DMS 273 treated with DMSO at 0.1 percent for 48 hours (cell line): ENCODE results near the gene UCHL3.

ENCODE experiments used
- DNase-seq: peaks from one replicate; lab custom pipeline; 2025; lab: John Stamatoyannopoulos, UW

Gene UCHL3

DNA sequence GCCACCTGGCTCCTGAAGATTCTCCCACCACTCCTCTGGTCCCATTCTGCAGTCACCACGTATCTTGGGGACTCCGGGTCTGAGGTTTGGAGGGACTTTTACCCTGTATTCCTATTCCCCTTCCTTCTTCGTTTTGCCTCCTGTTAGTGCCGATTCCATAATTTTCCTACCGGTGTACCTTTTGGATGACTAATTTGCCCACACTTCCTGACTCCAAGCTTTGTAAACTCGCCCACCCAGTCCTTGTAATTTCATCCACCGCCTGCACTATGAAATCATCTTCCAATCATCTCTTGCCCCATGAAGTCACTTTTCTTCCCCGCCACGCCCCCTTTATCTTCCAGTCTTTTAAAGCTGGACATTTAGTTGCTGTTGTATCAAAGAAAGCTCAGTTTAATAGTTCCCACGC is 572 bp downstream of the UCHL3 start:
- peak; percentile 2 for DNase-seq

DNA sequence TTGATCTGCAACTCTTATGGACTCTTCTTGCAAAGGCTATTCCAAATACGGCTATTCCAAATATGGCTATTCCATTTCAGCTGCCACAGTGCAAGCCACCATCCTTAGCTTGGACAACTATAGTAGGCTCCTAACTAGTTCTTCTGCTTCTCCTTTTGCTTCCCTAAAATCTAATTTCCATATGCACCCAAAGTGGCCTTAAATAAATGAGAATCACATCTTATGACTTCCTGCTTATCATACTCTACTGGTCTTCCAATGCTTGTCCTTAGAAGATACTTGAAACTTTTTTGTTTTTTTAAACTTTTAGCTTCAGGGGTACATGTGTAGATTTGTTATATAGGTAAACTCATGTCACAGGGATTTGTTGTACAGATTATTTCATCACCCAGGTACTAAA is 4.9 kb downstream of the UCHL3 start:
- no peak for DNase-seq

DNA sequence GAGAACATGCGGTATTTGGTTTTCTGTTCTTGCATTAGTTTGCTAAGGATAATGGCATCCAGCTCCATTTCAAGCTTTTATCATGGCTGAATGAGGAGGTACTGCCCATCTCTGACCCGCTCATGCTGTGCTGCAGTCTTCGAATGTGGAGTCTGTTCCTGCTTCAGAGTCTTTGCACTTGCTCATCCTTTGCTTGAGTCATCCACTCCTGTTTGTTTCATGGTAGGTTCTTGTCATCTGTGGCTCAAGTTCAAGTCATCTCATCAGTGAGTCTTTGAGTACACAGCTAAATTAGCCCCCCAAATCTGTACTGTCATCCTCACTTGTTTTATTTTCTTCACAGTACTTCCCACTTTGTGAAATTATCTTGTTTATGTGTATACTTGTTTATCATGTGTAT is 5.4 kb downstream of the UCHL3 start:
- no peak for DNase-seq

DNA sequence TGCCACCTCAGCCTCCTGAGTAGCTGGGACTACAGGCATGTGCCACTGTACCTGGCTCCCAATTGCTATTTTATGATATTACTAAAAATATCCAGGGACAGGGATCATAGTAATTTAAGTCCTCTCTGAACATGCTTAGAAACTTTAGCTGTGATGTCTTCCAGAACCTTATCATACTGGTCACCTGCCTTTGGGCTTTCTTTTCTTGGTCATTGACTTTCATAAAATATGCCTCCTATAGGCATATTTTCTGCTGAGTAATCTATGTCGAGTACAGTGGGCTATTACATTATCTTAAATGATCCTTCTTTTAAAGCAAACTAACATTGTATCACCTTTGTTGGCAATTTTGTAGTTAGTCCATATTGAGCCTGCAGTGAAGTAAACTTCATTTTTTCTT is 6.2 kb downstream of the UCHL3 start:
- DNase-seq, result no peak

DNA sequence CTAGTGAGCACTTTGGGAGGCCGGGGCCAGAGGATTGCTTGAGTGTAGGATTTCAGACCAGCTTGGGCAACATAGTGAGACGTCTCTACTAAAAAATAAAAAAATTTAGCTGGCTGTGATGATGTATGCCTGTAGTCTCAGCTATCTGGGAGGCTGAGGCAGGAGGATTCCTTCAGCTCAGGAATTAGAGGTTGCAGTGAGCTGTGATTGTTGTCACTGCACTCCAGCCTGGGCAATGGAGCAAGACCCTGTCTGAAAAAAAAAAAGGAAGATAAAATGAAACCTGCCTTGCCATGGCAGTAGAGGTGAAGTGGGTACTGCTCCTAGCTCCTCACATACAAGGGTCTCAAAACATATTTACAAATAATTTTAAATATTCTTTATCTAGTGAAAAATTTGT is 7.4 kb downstream of the UCHL3 start:
- no peak for DNase-seq

DNA sequence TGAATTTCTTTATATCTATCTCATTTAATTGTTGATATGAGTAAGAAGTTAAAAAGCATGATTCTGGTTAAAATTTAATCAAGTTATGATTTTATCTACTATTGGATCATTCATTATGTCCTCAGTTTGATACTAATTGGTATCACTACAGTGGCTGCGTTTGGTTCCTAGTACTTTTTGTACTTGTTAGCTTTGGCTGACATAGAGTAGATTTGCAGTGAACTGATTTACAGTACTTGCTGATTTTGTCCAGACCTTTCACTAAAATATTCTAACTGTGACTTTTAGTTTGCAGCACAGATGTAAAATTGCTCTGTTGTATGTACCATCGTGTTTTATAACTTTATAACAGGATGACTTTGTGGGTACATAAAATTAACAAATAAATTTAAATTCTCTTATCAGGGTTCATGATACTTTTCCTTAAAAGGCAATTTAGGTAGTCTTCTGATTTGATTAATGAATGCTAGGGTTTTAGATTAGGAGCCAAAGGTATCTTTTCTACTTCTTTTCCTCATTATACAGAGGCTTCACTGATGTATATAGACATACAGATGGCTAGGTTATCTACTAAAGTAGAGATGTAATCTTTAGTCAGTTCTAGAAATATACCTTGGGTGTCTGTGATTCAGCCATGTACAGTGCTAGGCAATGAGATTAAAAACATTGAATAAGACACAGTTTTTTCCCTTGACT is 8.7 kb downstream of the UCHL3 start:
- DNase-seq, result no peak

DNA sequence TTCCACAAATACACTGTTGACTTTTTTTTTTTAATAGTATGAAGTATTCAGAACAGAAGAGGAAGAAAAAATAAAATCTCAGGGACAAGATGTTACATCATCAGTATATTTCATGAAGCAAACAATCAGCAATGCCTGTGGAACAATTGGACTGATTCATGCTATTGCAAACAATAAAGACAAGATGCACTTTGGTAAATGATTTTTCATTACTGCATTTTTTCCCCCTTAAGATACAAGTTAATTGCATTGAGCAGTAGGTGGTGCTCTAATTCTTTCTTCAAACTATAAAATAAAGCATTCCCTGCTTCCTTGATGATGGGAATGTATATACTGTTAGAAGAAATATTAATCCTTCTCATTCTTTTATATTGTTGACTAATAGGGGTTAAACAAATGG is 17.1 kb downstream of the UCHL3 start:
- no peak for DNase-seq

DNA sequence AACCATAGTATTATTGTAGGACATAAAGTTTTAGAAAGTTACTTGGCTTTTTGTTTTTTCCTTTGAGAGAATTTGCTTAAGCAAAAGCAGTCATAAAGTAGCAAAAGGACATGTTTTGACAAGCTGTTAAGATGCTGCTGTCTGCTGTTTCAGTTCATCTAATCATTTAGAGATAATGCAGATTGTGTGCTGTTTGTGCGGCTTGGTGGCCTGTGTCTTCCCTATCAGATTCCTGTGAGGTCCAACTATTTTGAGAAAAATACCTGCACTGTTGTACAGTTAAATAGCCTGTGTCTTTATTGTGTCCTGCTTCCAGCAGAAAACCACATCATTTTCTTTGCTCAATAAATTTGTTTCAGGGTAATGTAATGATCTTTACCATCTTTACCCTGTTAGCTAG is 20.0 kb downstream of the UCHL3 start:
- DNase-seq, result no peak

DNA sequence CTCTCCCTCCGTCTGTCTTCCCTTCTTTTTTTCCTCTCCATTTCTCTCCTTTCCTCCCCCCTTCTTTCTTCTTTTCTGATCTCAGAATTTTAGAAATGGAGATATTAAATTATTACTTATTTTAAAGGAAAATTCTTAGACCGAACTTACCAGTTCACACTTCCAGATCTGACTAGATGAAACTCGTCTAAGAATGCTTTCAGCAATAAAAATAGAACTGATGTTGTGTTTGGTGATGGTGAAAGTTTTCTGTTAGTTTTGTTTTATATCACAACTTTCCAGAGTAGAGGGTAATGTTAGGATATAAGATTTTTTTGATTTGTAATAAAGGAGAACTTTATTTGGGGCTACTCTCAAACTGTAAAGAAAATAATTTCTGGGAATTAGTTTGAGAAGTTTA is 29.9 kb downstream of the UCHL3 start:
- no peak for DNase-seq

DNA sequence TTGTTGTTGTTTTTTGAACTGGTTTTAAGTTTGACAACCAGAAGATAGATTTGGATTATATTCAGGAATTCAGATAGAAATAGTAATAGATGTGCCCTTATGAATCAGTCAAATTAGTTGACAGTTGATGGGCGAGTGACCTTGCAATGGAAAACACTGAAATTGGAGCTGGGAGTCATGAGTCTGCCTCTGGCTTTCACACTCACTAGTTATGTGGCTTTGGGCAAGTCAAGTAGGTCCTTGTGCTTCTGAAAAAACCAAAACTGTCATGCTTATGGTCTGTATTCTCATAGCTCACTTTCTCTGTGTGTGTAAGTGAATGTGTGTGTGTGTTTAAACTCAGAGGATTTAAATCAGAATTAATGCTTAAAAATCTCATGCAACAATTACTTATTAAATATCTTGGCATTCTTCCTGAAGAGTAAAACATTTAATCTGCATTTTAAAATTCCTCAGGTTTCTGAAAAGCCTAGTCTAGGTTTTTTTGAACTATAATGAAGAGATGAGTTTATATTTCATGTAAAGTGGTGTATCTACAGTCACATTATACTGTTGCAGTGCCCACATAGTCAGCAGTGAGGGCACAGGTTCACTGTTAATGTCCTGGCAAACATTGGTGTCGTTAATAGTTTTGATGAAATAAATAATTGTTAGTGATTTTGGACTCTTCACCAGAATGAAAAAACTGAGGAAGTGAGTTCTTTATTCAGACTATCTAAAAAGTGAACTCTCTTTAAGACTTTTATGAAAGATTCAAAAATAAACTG is 32.5 kb downstream of the UCHL3 start:
- no peak for DNase-seq

DNA sequence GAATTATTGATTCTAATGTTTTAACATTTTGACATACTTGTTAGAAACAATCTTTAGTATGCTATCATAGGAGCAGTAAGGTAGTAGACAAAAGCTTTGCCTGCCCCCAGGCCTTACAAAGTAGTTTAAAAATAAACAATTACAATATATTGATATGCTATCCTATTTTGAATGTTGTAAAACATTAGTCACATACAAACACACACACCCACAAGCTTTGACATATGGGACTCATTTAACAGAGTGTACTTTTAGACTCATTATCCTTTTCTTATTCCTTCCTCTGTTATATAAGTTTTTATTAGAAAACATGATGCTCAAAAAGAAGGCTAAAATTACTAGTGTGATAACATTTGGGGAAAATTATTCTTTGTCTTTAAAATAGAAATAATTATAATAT is 33.5 kb downstream of the UCHL3 start:
- no peak for DNase-seq

DNA sequence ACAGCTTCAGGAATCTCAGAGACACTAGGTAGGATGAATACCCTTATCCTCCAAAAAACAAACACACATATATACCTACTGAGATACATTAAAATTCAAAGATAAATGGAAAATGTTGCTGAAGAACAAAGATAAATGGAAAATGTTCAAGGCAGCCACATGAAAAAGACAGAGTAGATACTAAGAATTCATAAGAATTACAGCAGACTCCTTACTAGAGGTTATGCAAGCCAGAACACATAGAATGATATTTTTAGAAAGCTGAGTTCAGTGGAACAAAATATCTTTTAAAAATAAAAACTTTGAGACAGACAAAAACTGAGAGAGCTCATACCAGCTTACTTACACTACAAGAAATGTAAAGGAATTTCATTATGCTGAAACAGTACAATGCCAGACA is 35.6 kb downstream of the UCHL3 start:
- DNase-seq, result no peak

DNA sequence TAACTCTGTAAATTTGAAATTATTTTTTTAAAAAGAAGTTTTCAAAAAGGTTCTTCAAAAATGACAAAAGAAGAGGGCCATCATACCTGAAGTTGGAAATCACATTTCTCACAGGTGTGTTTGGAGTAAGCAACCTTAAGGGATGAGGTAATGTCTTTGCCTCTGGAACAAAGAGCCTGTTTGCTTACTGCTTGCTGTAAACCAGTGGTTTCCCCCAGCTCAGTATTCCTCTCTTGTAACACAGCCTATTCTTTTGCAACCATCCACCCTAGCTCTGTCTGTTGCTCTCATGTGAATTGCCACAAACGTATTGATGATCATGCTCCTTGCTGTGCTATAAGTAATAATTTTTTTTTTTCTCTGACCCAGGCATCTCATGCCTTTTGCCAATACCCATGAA is 38.1 kb downstream of the UCHL3 start:
- no peak for DNase-seq

DNA sequence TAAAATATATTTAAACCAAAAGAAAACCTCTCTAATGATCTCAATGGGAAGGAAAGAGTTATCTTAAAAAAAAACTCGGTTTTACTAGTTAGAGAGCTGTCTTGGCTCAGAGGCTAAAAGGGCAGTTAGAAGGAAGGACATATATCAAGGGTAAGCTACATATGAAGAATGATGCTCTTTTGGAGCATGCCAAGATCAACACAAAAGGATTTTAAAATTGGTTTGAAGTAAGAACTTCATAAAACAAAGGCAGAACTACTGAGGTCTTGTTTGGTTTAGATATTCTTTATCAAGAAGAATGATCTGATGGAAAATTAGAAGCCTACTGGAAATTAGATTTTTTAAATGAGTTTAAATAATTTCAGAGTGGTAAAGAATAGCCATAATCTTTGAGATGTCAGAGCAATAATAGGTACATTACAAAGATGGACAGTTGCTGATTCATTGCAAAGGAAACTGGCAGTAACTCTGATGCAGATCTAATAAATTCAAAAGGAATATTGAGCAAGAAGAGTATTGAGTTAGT is 47.1 kb downstream of the UCHL3 start:
- DNase-seq, result no peak

DNA sequence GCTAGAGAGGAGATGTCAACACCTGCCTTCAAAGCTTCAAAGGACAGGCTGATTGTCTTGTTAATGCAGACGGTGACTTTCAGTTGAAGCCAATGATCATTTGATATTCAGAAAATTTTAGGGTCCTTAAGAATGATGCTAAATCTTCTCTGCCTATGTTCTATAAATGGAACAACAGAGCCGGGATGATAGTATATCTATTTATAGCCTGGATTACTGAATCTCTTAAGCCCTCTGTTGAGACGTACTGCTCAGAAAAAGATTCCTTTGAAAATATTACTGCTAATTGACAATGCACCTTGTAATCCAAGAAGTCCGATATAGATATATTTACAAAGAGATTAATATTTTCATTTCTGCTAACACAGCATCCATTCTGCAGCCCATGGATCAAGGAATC is 50.8 kb downstream of the UCHL3 start:
- DNase-seq, result no peak

DNA sequence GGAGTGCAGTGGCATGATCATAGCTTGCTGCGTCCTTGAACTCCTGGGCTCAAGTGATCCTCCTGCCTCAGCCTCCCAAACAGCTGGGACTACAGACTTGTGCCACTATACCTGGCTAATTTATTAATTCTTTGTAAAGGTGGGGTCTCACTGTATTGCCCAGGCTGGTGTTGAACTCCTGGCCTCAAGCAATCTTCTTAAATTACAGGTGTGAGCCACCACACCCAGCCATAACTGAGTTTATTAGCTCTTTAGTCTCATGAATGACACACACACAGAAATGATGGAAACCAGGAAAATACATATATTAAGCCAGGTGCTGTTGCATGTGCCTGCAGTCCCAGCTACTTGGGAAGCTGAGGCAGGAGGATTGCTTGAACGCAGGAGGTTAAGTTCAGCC is 53.4 kb downstream of the UCHL3 start:
- DNase-seq, result no peak

DNA sequence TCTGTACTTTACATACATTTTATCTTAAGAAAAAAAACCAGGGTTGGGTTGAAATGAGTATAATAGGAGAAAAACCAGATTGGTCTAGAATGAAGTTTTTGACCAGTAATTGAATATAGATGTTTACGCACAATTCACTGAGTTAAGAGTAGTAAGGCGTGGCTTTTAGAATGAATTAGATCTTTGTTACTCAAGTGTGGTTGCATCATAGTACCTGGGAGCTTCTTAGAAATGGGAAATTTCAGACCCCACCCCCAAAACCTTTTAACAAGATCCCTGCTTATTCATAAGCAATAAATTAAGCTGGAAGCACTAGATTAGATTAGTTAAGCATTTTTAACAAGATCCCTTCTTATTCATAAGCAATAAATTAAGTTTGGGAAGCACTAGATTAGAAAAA is 57.9 kb downstream of the UCHL3 start:
- DNase-seq, result no peak

DNA sequence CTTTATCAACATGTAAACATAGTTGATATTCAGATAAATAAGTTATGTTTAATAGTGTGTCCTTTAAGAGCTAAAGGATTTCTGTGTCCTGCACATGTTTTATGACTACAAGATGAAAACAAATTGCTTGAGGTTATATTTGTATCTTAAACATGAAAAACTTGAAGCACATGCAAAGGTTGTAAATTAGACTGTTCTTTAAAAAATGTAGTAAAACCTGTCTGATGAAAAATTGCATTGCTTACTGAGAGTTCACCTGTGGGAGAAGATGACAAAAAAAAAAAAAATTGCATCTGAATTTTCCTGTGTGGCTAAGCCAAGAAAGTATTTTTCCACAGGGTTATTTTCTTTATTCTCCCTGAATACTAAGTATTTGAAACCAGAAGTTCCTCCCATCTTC is 60.9 kb downstream of the UCHL3 start:
- DNase-seq, result no peak

DNA sequence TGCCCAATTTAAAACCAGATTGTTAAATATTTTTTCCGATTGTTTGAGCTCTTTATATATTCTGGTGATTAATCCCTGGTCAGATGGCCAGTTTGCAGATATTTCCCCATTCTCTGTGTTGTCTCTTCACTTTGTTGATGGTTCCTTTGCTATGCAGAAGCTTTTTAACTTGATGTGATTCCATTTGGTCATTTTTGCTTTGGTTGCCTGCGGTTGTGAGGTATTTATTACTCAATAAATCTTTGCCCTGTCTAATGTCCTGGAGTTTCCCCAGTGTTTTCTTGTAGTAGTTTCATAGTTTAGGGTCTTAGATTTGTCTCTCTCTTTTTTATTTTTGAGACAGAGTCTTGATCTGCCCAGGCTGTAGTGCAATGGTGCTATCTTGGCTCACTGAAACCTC is 62.8 kb downstream of the UCHL3 start:
- DNase-seq, result no peak

DNA sequence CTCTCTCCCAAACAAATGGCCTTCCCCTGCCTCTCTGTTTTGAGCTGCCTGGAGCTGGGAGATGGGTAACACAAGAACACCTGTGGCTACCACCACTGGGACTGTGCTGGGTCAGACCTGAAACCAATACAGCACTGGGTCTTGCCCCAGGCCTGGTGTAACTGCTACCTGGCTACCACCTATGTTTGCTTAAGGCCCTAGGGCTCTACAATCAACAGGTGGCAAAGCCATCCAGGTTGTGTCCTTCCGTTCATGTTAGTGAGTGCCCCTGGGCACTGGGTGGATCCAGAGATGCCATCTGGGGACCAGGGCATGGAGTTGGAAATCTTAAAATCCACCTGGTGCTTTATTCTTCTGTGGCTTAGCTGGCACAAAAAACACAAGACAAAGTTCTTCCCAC is 67.6 kb downstream of the UCHL3 start:
- no peak for DNase-seq

DNA sequence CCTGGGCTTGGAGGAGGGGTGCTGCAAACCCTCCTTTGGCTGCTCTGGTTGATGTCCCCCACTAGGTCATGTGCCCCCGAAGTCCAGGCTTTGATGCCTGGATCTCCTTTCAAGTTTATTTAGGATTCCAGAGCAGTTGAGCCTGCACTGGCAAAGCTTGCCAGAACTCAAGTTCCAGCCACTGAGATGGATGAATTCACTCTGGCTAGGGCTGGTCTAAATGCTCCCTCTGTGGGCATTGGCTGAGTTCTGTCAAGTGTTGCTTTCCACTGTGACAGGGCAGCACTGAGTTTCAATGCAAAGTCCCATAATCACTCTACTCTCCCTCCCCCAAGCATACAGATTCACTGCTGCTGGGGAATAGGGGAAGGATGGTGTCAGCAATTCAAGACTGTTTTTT is 68.7 kb downstream of the UCHL3 start:
- DNase-seq, result no peak

DNA sequence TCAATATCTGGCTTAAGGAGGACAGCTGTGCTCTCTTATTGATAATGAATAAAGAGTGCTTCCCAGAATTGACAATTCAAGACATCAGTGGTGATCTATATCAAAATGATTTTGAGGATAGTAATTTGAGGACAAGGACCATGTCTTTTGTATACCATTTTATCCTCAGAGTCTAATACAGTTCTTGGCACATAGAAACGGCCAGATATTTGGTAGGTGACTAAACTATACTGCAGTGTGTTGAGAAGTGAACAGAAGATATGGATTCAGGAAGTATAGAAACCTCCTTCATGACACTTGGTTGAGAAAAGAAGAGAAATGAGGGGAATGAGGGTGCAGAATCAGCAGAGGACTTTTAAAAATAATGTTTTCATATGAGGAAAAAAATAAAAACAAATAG is 70.4 kb downstream of the UCHL3 start:
- no peak for DNase-seq

DNA sequence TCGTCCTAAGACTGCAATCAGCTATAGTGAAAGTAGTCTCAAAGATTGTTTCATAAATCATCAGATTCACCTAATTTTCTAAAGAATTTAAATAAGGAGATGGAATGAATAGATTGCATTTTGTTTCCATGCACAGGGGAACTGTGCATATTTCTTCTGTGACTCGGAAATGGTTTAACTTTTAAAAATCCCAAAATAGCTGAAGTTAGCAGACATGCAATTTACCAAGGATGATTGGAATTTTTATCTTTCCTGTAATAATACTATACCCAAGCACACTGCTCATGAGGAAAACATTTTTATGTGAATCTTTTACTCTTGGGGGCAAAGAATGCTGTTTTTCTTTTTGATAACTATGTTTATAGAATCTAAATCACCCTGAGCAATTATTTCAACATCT is 71.6 kb downstream of the UCHL3 start:
- no peak for DNase-seq

DNA sequence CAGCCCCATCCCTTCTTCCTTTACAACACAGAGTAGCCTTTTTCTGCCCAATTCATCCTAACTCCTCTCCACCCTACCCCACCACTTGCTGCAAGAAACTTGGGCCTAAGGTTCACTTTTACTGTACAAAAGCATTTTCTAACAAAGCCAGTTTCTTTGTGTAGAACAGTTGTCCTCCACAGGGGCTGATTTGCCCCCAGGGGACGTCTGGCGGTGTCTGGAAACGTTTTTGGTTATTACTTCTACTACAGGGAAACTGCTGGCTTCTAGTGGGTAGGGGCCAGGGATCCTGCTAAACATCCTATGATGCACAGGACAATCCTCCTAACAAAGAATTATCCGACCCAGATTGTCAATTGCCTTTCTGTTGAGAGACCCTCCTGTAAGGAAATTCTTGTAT is 79.2 kb downstream of the UCHL3 start:
- no peak for DNase-seq
